VCaP (cell line): ENCODE measurements around the gene TRAPPC8.

Experiments used
- H3K27ac ChIP-seq: fragments of 450-650 bp; 2 replicates; pipeline ENCODE4 v1.5.1; 2017
- TF ChIP-seq, protein P1 (sequence below): fragments of 450-650 bp; conservative IDR thresholded peaks from 2 replicates; pipeline ENCODE4 v1.5.1; 2017; ENCODE audit warnings: mild to moderate bottlenecking, moderate library complexity

TRAPPC8 gene

DNA sequence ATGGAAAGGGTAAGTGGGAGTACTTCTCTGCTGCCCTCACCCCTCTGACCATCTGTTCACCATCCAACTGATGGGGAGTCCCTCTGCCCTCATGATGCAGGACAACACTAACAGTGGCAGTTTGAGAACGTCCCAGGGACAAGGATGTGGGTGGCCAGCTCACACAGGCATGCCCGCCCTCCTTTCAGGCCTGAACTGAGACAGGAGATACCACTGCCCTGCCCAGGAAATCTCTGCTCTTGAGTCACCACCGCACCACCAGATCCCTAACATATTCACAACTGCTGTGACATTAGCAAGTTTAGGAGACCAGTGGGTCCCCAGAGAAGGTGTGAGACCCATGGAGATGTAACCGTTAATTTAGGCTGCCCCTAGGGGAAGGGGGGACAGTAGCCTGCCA lies 66.2 kb downstream of the TRAPPC8 start:
- H3K27ac ChIP-seq = no peak overlapping the region
- TF ChIP-seq, protein P1, sequence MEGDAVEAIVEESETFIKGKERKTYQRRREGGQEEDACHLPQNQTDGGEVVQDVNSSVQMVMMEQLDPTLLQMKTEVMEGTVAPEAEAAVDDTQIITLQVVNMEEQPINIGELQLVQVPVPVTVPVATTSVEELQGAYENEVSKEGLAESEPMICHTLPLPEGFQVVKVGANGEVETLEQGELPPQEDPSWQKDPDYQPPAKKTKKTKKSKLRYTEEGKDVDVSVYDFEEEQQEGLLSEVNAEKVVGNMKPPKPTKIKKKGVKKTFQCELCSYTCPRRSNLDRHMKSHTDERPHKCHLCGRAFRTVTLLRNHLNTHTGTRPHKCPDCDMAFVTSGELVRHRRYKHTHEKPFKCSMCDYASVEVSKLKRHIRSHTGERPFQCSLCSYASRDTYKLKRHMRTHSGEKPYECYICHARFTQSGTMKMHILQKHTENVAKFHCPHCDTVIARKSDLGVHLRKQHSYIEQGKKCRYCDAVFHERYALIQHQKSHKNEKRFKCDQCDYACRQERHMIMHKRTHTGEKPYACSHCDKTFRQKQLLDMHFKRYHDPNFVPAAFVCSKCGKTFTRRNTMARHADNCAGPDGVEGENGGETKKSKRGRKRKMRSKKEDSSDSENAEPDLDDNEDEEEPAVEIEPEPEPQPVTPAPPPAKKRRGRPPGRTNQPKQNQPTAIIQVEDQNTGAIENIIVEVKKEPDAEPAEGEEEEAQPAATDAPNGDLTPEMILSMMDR = no peak

DNA sequence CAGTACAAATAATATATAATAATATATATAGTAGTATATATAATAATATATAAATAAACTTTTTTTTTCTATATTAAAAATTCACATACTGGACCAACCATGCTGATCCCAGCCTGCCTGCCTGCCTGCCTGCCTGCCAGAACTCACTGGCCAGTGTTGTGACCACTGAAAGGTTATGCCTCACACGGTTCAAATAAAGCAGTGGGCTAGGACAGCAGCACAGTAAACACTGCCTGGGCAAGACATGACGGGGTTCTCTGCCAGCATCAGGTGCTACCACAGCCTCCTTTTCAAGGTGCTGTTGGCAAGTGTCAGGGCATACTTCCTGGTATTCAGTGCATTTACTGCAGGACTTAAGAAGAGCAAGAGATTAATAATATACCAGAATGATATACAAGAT lies 67.6 kb downstream of the TRAPPC8 start:
- no peak overlapping the region for H3K27ac ChIP-seq
- TF ChIP-seq, protein P1 = no peak

DNA sequence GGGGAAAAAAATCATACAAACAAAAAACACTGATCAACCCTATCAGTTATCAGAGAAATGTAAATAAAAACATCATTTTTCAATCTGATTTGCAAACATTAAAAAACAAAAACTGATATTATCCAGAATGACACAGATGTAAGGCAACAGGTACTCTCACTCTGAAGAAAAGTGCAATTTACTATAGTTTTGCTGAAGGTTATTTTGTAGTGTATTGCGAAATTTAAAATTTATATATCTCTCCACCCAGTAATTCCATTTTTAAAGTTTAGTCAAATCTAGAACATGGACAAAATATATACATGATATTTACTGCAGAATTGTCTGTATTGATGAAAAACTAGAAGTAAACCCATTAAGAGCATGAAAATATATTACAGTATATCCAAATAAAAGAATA lies 79.8 kb downstream of the TRAPPC8 start:
- TF ChIP-seq, protein P1 = no peak

DNA sequence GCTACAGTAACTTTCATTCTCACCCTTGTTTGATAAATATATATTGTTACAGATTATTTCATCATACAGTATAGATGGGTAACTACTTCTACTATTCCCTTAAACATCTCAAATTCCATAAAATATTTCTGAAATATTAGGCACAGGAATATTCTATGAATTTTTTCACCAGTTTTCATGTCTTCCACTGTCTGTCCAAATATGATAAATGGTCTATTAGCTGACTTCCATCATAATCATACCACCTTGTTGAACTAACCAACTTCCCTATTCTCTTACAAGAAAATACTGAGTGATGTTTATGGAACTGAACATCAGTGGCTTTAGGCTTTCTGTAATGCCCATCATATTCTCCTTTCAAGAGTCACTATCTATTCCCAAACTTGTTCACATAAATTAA lies 82.4 kb downstream of the TRAPPC8 start:
- H3K27ac ChIP-seq = no peak overlapping the region
- TF ChIP-seq, protein P1 = no peak

More for the DNA sequence above, 79.8 kb downstream of the TRAPPC8 start:
- no peak overlapping the region for H3K27ac ChIP-seq

DNA sequence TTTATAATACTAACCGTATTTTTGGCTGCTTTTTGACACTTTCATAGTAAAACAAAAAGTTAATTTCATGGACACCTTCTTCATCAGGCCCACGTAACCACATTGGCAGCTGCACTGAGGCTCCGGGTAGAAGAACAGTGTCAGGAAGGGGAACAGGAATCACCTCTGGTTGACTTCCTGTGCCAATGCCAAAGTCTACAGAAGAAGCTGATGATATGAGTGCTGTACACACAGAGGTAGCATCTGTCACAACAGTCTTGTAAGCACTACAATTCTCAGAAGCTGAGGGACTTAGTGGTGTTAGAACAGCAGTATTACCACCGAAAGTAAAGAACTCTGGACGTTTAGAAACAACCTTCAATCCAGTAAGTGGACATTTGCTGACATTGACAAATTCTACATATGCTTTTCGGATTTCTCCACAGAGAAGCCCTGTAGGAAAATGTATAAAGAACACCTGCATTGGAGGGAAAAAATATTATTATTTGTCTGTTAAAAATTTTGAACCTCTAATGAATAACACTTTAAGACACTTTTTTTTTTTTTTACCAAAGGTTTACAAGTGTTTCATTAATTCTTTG lies 85.3 kb downstream of the TRAPPC8 start:
- H3K27ac ChIP-seq = peak overlapping the region; percentile 67
- TF ChIP-seq, protein P1 = no peak

DNA sequence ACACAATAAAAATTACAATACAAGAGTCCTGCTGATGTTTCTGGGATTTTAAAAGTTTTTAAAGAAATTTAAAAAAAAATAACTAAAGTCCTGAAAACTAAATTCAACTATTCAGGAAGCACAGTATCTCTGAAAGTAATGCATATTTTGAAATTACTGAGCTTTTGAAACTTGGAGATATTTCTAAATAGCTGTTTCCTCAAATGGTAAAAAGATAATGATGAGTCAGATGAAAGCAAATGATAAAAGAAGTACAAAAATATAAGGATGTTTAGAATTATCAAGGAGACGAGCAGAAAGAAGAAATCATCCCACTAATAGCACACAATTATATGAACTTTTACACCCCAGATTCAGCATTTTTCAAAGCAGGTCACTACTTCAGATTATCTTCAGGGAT lies 92.1 kb downstream of the TRAPPC8 start:
- TF ChIP-seq, protein P1 = no peak
- no peak overlapping the region for H3K27ac ChIP-seq

DNA sequence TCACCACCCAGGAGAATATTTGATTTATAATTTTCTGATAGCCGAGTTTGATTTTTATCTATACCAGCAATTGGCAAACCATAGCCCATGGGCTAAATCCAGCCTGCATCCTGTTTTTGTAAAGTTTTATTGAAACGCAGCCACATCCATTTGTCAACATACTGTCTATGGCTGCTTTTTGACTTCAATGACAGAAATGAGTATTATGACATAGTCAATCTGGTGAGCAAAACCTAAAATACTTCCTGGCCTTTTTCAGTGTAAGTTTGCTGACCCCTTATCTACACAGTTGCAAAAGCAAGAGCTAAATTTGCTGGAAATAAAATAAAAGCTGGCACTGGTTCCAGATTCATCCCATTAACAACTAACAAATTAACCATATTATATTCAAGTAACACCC lies 102.4 kb downstream of the TRAPPC8 start:
- TF ChIP-seq, protein P1 = no peak

More for the DNA sequence above, 102.4 kb downstream of the TRAPPC8 start:
- H3K27ac ChIP-seq = no peak overlapping the region
